Naive thymus-derived CD8-positive, alpha-beta T cell (primary cell): ENCODE measurements around the gene UNKL. TPM values are rescaled to one million over a fixed set of nuclear protein-coding genes. Genes with fewer than 3 reads are reported as not detected.
A peak's percentile ranks its signal among the peaks of the same experiment; 100 is the strongest.

Experiments
- ATAC-seq, 2 donors: fragments of 150-1000 bp; cut with Tn5 transposase in 1 of 2; sonication (Bioruptor Pico), chemical (Tn5 transposase) in 1 of 2; 1 replicate in 1 of 2; 2 replicates in 1 of 2; pipeline ENCODE4 v1.10.0; 2021; ENCODE audit warnings: mild to moderate bottlenecking in 2 of 2, moderate library complexity in 2 of 2
- POLR2A ChIA-PET: fragments of 350-600 bp; sonication (Branson Sonifier 250); formaldehyde crosslinking; loops from one replicate; lab custom pipeline; 2021; ENCODE audit warnings: antibody characterized with exemption; lab: Charles Lee
- DNase-seq, 10 donors: peaks; one replicate each; pipeline versions ENCODE4 v3.0.0 to v3.0.0-alpha.2; 2020 to 2022
- H3K27ac Mint-ChIP-seq, 10 donors: one replicate each; pipeline ENCODE4 v1.8.0; 2020 to 2022; ENCODE audit warnings: mild to moderate bottlenecking in 10 of 10, mixed read lengths in 10 of 10, moderate library complexity in 4 of 10, inconsistent platforms in 1 of 10
- H3K27me3 Mint-ChIP-seq, 5 donors: one replicate each; pipeline ENCODE4 v1.8.0; 2021 to 2022; ENCODE audit warnings: mixed read lengths in 5 of 5
- H3K36me3 Mint-ChIP-seq, 3 donors: one replicate each; pipeline ENCODE4 v1.8.0; 2020 to 2022; ENCODE audit warnings: mixed read lengths in 3 of 3, mild to moderate bottlenecking in 2 of 3, inconsistent platforms in 1 of 3
- H3K4me1 Mint-ChIP-seq, 4 donors: one replicate each; pipeline ENCODE4 v1.8.0; 2021 to 2022; ENCODE audit warnings: mixed read lengths in 4 of 4
- H3K4me3 Mint-ChIP-seq, 10 donors: one replicate each; pipeline ENCODE4 v1.8.0; 2020 to 2022; ENCODE audit warnings: mild to moderate bottlenecking in 10 of 10, mixed read lengths in 10 of 10, moderate library complexity in 6 of 10, inconsistent platforms in 1 of 10
- H3K9me3 Mint-ChIP-seq, 9 donors: one replicate each; pipeline ENCODE4 v1.8.0; 2020 to 2022; ENCODE audit warnings: mixed read lengths in 9 of 9, mild to moderate bottlenecking in 3 of 9, inconsistent platforms in 1 of 9, moderate library complexity in 1 of 9
- polyA plus RNA-seq, 3 donors: library from polyadenylated mRNA; unstranded; fragments of 300-500 nt; fragmentation: Illumina TruSeq; gene quantifications; one replicate each; pipeline ENCODE4 v1.2.3, GENCODE V29; 2021
- total RNA-seq, 8 experiments: library from RNA in 2 of 8; stranded (reverse) in 2 of 8; gene quantifications; one replicate each; pipeline ENCODE4 v1.2.3 and lab custom pipeline; 2021 to 2026

UNKL gene
- total and polyA plus RNA-seq, 5 experiments from 2014 or later: 8.3 to 151 (median 11.0) TPM

DNA sequence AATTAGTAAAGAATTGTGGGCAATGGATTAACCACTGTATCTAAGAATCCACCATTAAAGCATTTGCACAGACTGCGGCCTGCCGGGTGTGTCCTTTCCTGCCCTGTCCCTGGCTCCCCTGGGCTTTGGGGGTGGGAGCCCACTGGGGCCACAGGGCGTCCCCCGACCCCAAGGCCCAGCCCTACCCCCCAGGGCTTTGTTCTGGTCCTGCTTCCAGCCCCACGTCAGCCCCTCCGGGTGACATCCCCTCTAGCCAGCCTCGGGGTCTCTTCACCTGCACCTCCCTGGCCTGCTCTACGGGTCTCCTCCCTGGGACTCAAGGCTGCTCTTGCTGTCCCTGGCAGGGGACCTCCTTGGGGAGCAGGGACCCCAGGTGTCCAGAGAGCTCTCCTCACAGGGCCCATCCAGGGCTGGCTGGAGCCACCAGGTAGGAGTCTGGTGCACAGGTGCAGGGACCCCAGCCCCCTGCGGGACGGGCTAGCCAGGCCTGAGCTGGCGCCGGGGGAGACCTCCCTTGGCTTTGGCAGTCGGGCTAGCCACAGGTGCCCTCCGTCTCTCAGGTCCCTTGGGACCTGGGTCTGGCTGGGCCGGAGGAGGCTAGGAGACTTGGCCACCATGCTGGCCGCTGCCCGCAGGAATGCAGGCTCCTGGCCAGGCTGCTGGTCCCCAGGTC, 87.4 kb downstream of the UNKL start:
- Mint-ChIP-seq H3K36me3 (peaks cover 0 to 34% (median 5%) of the 10 kb centered on the region in 3 donors), H3K4me3 (no peak overlapping the region)
- ATAC-seq: no peak

DNA sequence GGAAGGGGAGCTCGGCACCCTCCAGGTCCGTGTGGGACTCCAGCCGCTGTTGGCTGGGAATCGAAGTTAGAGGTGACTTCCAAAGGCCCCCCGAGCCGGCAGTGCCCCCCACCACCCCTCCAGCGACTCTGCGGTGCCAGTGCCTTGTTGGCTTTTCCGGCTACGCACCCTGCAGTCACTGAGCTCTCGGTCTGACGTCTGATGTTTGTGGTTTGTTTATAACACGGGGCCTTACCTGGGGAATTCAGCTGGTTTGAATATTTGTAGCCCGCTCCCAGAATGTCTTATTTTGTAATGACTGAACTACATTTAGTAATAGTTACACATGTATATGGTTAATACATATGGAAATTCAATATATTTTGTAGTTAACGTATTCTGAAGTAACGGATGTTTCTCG, 88.1 kb downstream of the UNKL start:
- Mint-ChIP-seq H3K4me3 (no peak overlapping the region), H3K27ac (peak overlapping the region in 1 of 10 donors; percentile 29), H3K36me3 (peaks cover 0 to 37% (median 5%) of the 10 kb centered on the region in 3 donors), H3K27me3 (peaks cover 0 to 3% (median 0%) of the 10 kb centered on the region in 5 donors), H3K9me3 (no peaks in the 10 kb centered on the region), H3K4me1 (peaks cover 3 to 4% (median 3%) of the 10 kb centered on the region in 4 donors)
- no peak for ATAC-seq
- no peak for DNase-seq
- POLR2A ChIA-PET: interaction anchor here (0.6 to 1.9 kb wide), 3 partner anchors 10 to 17 kb away, joined by 3 to 8 read pairs (median 5); partner anchors contain the start of gene UBE2I

More for the DNA sequence above, 87.4 kb downstream of the UNKL start:
- H3K27me3 Mint-ChIP-seq: peaks cover 0 to 8% (median 1%) of the 10 kb centered on the region in 5 donors
- POLR2A ChIA-PET: interaction anchor here (0.6 to 1.9 kb wide), 2 partner anchors 11 to 18 kb away, joined by 3 to 8 read pairs; partner anchors contain the start of gene UBE2I
- H3K4me1 Mint-ChIP-seq: peaks cover 8 to 11% (median 9%) of the 10 kb centered on the region in 4 donors
- no peaks in the 10 kb centered on the region for H3K9me3 Mint-ChIP-seq
- H3K27ac Mint-ChIP-seq: no peak overlapping the region
- DNase-seq: no peak

DNA sequence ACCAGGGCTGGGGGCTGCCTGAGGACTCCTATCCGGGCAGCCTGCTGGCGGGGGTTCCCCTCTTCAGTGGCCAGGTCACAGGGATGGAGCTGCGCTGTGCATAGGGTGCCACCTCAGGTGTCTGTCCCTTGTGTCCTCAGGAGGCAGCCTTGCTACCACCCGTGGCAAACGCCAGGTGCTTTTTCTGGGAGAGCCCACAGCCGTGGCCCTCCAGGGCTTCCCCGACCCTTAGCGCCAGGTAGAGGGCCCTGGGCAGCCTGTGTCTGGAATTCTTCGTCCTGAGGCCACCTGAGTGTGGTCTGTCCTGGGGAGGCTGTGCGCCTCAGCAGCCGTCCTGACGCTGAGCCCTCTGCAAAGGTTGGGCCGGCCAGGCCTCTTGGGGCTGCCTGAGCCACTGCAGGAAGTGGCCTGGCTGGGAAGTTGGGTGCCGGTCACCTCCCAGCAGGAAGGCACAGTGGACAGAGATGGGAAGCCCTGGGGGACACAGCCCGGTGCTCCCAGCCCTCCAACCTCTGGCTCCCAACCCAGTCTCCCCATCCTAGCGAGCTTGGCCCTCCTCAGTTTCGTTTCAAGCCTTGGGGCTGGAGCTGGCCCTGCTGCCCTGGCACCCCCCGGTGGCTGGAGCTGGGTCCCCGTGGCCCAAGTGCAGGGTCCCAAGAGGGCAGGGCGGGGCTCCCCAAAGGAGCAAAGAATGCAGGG, 88.7 kb downstream of the UNKL start:
- H3K36me3 Mint-ChIP-seq: peaks cover 0 to 40% (median 5%) of the 10 kb centered on the region in 3 donors
- no peak for DNase-seq
- POLR2A ChIA-PET: interaction anchor here (1.1 to 1.9 kb wide), 2 partner anchors 9 to 11 kb away, joined by 5 to 8 read pairs; no protein-coding TSS in a partner anchor
- H3K9me3 Mint-ChIP-seq: no peaks in the 10 kb centered on the region
- no peak overlapping the region for H3K4me3 Mint-ChIP-seq
- H3K4me1 Mint-ChIP-seq: peaks cover 0 to 2% (median 0%) of the 10 kb centered on the region in 4 donors
- peak in 1 of 2 donors; percentile 15 for ATAC-seq
- peak overlapping the region in 2 of 10 donors; percentile 16 to 29 for H3K27ac Mint-ChIP-seq
- no peaks in the 10 kb centered on the region for H3K27me3 Mint-ChIP-seq

DNA sequence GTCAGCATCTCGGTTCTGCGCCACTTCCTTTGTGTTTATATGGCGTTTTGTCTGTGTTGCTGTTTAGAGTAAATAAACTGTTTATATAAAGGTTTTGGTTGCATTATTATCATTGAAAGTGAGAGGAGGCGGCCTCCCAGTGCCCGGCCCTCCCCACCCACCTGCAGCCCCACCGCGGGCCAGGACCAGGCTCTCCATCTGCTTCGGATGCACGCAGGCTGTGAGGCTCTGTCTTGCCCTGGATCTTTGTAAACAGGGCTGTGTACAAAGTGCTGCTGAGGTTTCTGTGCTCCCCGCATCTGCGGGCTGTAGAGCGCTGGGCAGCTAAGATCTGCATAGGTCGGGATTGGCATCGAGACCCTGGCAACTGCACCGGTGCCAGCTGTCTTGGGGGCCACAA, 89.2 kb downstream of the UNKL start:
- H3K36me3 Mint-ChIP-seq: peaks cover 0 to 43% (median 5%) of the 10 kb centered on the region in 3 donors
- H3K4me3 Mint-ChIP-seq: no peak overlapping the region
- H3K27me3 Mint-ChIP-seq: no peaks in the 10 kb centered on the region
- POLR2A ChIA-PET: no interaction called here
- DNase-seq: no peak
- H3K4me1 Mint-ChIP-seq: peaks cover 0 to 2% (median 0%) of the 10 kb centered on the region in 4 donors
- H3K27ac Mint-ChIP-seq: peak overlapping the region in 1 of 10 donors; percentile 16
- peak in 1 of 2 donors; percentile 4 for ATAC-seq
- no peaks in the 10 kb centered on the region for H3K9me3 Mint-ChIP-seq

DNA sequence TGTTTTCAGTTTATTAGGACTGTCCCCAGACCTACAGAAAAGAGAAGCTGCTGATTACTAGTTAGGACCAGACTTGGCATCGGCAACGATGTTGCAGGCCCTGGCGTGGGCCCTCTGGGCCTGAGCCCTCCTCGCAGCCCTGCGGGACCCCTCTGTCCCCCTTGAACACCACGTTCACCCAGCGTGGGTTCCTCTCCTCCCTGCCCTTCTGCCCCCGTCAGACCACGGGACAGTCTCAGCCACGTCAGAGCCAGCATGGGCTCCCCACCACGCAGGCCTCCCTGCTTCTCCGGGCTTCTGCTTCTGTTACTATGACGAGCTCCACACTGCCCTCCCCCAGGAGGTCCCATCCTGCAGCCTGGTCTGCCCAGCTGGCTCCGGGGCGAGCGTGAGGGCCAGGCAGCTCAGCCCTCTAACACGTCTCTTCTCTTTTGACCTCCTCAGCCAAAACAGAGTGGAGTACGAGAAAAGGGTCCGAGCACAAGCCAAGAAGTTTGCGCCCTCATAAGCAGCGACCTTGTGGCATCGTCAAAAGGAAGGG, 90.1 kb downstream of the UNKL start:
- ATAC-seq (peak in 1 of 2 donors; percentile 11), DNase-seq (no peak)
- Mint-ChIP-seq H3K27ac (peak overlapping the region in 3 of 10 donors; percentile 13 to 69 (median 46)), H3K36me3 (peaks cover 0 to 52% (median 5%) of the 10 kb centered on the region in 3 donors), H3K9me3 (no peaks in the 10 kb centered on the region), H3K4me3 (no peak overlapping the region), H3K27me3 (no peaks in the 10 kb centered on the region), H3K4me1 (peaks cover 0 to 2% (median under 1%) of the 10 kb centered on the region in 4 donors)
- POLR2A ChIA-PET: interaction anchor here (0.6 kb wide), 1 partner anchor 23 kb away, joined by 3 read pairs; no protein-coding TSS in a partner anchor

DNA sequence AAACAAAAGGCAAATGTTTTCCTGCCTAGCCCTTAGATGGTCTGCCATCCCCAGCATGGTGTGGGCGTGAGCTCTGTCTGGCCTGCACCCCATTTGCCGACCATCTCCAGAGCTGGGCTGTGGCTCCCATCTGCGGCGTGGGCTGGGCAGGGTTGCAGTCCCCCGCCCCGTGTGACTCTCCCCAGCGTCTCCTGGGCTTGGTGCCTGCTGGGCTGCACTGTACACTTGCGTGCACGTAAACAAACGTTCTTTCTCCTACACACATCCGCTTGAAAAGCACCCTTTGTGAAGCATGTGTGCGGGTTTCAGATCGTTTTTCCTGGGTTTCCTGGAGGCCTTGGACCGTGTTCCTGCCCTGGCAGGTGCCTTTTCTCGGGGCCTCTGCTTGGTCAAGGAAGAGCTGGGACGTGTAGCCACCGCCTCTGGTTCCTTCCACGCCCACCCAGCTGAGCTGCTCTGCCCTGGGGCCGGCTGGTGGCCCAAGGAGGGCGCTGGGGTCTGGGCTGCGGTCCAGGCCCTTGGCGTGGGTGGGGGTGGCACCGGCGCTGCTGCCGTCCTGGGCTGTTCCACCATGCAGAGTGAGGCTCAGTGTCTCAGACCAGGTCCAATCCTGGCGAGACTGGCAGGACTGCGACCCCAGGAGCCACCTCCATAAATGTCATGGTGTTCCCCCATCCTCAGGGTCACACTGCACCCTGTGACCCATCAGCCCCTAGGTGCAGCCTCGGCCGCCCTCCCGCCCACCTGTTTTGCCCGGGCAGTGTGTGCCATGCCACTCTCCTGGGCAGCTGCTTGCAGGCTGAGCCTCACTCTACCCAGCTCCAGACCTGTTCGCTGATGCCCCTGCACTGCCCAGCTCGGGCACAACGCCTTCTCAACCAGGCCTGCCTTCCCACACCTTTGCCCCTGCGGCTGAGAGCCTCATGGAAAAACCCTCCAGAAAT, 90.9 kb downstream of the UNKL start:
- peak in 1 of 2 donors; percentile 8 for ATAC-seq
- Mint-ChIP-seq H3K27me3 (no peaks in the 10 kb centered on the region), H3K4me1 (peaks cover 0 to 2% (median under 1%) of the 10 kb centered on the region in 4 donors), H3K27ac (no peak overlapping the region), H3K9me3 (no peaks in the 10 kb centered on the region), H3K36me3 (peaks cover 0 to 60% (median 5%) of the 10 kb centered on the region in 3 donors), H3K4me3 (no peak overlapping the region)
- DNase-seq: no peak
- POLR2A ChIA-PET: interaction anchor here (0.6 kb wide), 1 partner anchor 24 kb away, joined by 3 read pairs; no protein-coding TSS in a partner anchor

DNA sequence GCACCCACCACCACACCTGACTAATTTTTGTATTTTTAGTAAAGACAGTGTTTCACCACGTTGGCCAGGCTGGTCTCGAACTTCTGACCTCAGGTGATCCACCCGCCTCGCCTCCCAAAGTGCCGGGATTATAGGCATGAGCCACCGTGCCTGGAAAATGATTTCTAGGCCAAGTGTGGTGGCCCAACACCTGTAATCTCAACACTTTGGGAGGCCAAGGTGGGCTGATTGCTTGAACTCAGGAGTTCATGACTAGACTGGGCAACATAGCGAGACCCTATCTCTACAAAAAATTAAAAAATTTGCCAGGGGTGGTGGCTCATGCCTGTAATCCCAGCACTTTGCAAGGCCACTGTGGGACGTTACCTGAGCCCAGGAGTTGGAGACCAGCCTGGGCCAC, 92.1 kb downstream of the UNKL start:
- H3K36me3 Mint-ChIP-seq: peaks cover 0 to 72% (median 9%) of the 10 kb centered on the region in 3 donors
- no peaks in the 10 kb centered on the region for H3K27me3 Mint-ChIP-seq
- no peak overlapping the region for H3K27ac Mint-ChIP-seq
- ATAC-seq (no peak), DNase-seq (no peak)
- H3K9me3 Mint-ChIP-seq: no peaks in the 10 kb centered on the region
- H3K4me1 Mint-ChIP-seq: peaks cover 3 to 6% (median 5%) of the 10 kb centered on the region in 4 donors
- POLR2A ChIA-PET: no interaction called here
- H3K4me3 Mint-ChIP-seq: no peak overlapping the region

DNA sequence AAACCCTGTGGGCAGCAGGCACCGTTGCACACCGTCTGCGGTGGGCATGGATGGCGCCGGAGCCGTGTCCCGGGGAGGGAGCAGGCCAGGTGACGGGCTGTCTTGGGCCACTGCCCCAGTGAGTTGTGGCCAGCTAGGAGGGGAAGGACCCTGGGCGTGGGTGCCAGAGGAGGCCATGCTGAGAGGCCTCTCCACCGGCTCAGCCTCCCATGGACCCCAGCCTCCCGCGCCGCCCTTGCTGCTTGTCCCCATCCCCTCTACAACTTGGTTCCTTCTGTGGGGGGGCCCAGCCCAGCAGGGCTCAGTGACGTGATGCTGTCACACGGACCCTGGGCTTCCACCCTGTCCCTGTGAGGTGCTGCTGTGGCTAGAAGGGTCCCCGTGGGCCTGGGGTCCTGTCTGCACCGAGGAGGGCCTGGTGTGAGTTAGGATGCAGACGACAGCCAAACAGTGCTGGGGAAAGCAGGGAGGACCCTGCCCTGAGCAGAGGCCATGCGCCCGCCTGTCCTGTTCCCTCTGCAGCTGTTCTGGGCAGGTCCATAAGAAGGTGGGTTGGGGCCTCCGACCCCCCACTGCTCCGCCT, 93.8 kb downstream of the UNKL start:
- no peaks in the 10 kb centered on the region for H3K27me3 Mint-ChIP-seq
- no peaks in the 10 kb centered on the region for H3K9me3 Mint-ChIP-seq
- DNase-seq (no peak), ATAC-seq (peak in 1 of 2 donors; percentile 12)
- H3K4me3 Mint-ChIP-seq: no peak overlapping the region
- peaks cover 0 to 85% (median 9%) of the 10 kb centered on the region in 3 donors for H3K36me3 Mint-ChIP-seq
- H3K4me1 Mint-ChIP-seq: peaks cover 3 to 11% (median 5%) of the 10 kb centered on the region in 4 donors
- H3K27ac Mint-ChIP-seq: peak overlapping the region in 2 of 10 donors; percentile 27 to 59
- POLR2A ChIA-PET: interaction anchor here (0.6 kb wide), 1 partner anchor 11 kb away, joined by 3 read pairs; no protein-coding TSS in a partner anchor

DNA sequence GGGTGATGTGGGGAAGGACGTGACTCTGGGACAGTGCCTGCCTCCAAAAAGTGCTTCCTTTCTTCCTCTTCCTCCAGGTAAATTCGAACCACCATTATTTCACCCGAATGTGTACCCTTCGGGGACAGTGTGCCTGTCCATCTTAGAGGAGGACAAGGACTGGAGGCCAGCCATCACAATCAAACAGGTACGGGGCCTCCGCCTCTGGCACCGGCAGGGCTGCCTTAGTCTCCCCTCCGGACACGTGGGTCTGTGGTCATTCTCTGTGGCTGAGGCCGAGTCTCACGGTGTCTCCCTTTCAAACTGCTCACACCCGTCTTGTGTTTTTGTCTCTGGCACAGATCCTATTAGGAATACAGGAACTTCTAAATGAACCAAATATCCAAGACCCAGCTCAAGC, 94.4 kb downstream of the UNKL start:
- Mint-ChIP-seq H3K4me3 (no peak overlapping the region), H3K9me3 (no peaks in the 10 kb centered on the region), H3K27ac (peak overlapping the region in 1 of 10 donors; percentile 59), H3K36me3 (peaks cover 0 to 86% (median 9%) of the 10 kb centered on the region in 3 donors), H3K4me1 (peaks cover 3 to 11% (median 4%) of the 10 kb centered on the region in 4 donors), H3K27me3 (no peaks in the 10 kb centered on the region)
- POLR2A ChIA-PET: interaction anchor here (0.6 to 0.8 kb wide), 2 partner anchors 9 to 83 kb away, joined by 3 read pairs; no protein-coding TSS in a partner anchor
- no peak for DNase-seq
- no peak for ATAC-seq

DNA sequence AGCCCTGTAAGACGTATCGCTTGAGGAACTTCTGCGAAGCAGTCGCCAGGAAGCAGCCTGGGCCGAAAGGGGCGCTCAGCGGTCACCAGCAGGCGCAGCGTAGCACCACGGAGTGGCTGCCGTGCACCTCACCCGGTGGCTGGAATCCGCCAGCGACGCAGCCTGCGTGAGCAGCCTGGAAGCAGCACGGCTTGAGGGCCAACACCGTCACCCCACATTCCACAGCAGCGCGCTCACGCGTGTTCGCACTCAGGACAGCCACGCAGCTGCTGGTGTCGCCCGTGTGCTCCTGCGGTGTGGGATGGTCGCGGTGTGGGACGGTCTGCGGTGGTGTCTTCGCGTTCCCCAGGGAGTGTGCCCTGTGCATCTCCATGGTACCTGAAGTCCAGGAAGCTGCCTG, 95.5 kb downstream of the UNKL start:
- H3K4me1 Mint-ChIP-seq: peaks cover 4 to 19% (median 9%) of the 10 kb centered on the region in 4 donors
- H3K27ac Mint-ChIP-seq: no peak overlapping the region
- H3K4me3 Mint-ChIP-seq: no peak overlapping the region
- no peaks in the 10 kb centered on the region for H3K27me3 Mint-ChIP-seq
- H3K9me3 Mint-ChIP-seq: no peaks in the 10 kb centered on the region
- ATAC-seq: no peak
- peaks cover 0 to 87% (median 5%) of the 10 kb centered on the region in 3 donors for H3K36me3 Mint-ChIP-seq
- no peak for DNase-seq
- POLR2A ChIA-PET: interaction anchor here (0.5 to 1.3 kb wide), 2 partner anchors 10 to 36 kb away, joined by 4 read pairs; partner anchors contain the start of gene UBE2I

DNA sequence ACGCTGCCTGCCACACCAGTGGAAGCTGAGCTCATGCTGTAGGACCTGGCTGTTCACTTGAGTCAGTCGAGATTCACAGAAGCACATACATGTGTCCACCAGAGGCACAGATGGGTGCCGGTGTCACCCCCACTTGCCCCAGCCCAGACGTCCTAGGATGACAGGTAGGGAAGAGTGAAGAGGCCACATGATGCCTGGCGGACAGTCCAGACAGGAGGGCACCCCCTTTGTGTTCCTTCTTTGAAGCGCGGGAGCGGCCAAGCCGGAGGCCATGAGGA, 96.3 kb downstream of the UNKL start:
- Mint-ChIP-seq H3K9me3 (no peaks in the 10 kb centered on the region), H3K36me3 (peaks cover 0 to 86% (median 3%) of the 10 kb centered on the region in 3 donors), H3K4me1 (peaks cover 4 to 22% (median 17%) of the 10 kb centered on the region in 4 donors), H3K27ac (peak overlapping the region in 2 of 10 donors; percentile 40 to 44), H3K4me3 (no peak overlapping the region), H3K27me3 (no peaks in the 10 kb centered on the region)
- DNase-seq (no peak), ATAC-seq (no peak)
- POLR2A ChIA-PET: no interaction called here
